ENCODE measurements around the gene CDH23.

Gene CDH23

DNA sequence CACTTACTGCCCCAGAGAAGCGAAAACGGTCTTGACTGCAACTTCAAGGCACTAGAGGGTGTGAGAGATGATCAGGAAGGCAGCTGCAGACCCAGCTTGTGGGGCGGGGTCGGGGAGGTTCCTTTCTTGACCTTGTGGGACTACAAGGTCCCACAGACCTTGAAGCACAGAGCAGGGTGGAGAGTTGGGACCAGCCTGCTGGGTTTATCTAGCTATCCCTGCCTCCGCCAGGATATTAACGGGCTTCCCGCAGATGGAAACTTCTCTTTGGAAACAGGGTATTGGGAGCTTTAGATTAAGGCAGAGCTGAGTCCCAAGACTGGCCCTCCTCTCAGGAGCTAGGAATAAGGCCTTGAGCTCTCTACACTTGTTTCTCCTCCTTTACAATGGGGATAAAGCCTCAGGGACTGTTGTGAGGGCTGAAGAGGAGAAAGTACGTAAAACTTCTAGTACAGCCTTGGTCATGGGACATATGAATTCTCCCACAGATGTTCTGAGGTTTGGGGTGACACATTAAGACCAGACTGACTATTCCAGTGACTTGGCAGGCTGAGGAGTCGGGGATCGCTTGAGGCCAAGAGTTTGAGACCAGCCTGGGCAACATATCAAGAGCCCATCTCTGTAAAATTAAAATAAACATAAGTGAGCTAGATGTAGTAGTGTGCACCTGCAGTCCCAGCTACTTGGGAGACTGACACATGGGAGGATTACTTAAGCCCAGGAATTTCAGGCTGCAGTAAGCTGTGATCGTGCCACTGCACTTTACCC lies 153.2 kb downstream of the CDH23 start:
- peaks cover 0 to 6% of the 10 kb centered on the region in 2 donors for H3K4me1 ChIP-seq (ENCODE audit: control insufficient read depth in 1 of 2, insufficient read depth in 2 of 2, low read length in 2 of 2)
- H3K36me3 ChIP-seq (ENCODE audit: control insufficient read depth in 1 of 2, insufficient read depth in 2 of 2, low read length in 2 of 2), result no peaks in the 10 kb centered on the region
- no peak overlapping the region for H3K4me3 ChIP-seq (ENCODE audit: low read depth in 1 of 2, low read length in 2 of 2)
- no peak overlapping the region for H3K9ac ChIP-seq (ENCODE audit: low read depth in 1 of 2, low read length in 2 of 2)
- H3K9me3 ChIP-seq (ENCODE audit: control insufficient read depth in 1 of 2, low read length in 2 of 2), result no peaks in the 10 kb centered on the region
- H3K27ac ChIP-seq (ENCODE audit: low read depth, low read length), result no peak overlapping the region
- H3K27me3 ChIP-seq (ENCODE audit: control insufficient read depth in 1 of 2, insufficient read depth in 2 of 2, low read length in 2 of 2), result peaks cover 0 to 3% of the 10 kb centered on the region in 2 donors

DNA sequence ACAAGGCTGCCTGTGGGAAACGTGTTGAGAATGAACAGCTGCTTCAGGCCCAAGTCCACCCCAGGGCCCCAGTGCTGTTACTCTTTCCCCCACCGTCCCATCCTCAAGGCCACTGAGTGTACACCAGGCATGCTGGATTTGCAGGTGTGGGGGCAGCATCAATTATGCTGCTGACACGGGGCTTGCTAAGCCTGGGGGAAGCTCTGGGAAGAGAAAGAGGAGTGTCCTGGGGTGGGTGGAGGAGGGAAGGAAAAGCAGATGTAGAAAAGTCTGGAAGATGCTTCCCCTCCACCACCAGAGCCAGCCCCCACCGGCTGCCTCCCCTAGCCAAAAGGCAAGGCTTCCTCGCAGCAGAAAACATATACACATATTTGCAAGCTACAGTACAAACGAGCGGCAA lies 153.9 kb downstream of the CDH23 start:
- no peak overlapping the region for H3K9ac ChIP-seq (ENCODE audit: low read depth in 1 of 2, low read length in 2 of 2)
- peaks cover 0 to 3% of the 10 kb centered on the region in 2 donors for H3K27me3 ChIP-seq (ENCODE audit: control insufficient read depth in 1 of 2, insufficient read depth in 2 of 2, low read length in 2 of 2)
- H3K36me3 ChIP-seq (ENCODE audit: control insufficient read depth in 1 of 2, insufficient read depth in 2 of 2, low read length in 2 of 2), result no peaks in the 10 kb centered on the region
- H3K27ac ChIP-seq (ENCODE audit: low read depth, low read length), result no peak overlapping the region
- H3K4me1 ChIP-seq (ENCODE audit: control insufficient read depth in 1 of 2, insufficient read depth in 2 of 2, low read length in 2 of 2), result peaks cover 0 to 9% of the 10 kb centered on the region in 2 donors
- H3K4me3 ChIP-seq (ENCODE audit: low read depth in 1 of 2, low read length in 2 of 2), result no peak overlapping the region
- no peaks in the 10 kb centered on the region for H3K9me3 ChIP-seq (ENCODE audit: control insufficient read depth in 1 of 2, low read length in 2 of 2)

DNA sequence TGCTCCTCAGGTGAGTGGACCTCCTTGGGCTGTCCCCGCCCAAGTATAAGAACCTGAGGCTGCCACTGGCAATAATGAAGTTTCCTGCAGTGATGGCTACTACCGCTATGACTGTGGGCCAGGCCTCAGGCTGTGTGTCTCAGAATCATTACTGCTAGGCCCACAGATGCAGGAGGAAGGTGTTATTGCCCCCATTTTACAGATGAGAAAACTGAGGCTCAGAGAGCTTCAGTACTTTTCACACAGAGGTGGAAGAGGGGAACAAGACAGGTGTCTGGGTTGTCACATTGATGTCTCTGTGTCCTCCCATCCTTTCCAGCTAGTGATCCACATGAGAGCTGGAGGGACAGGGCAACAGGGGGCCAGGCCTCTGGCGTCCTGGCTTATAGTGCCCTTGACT lies 155.2 kb downstream of the CDH23 start:
- H3K4me1 ChIP-seq (ENCODE audit: control insufficient read depth in 1 of 2, insufficient read depth in 2 of 2, low read length in 2 of 2), result peaks cover 0 to 9% of the 10 kb centered on the region in 2 donors
- no peaks in the 10 kb centered on the region for H3K36me3 ChIP-seq (ENCODE audit: control insufficient read depth in 1 of 2, insufficient read depth in 2 of 2, low read length in 2 of 2)
- H3K27me3 ChIP-seq (ENCODE audit: control insufficient read depth in 1 of 2, insufficient read depth in 2 of 2, low read length in 2 of 2), result no peaks in the 10 kb centered on the region
- H3K9me3 ChIP-seq (ENCODE audit: control insufficient read depth in 1 of 2, low read length in 2 of 2), result no peaks in the 10 kb centered on the region
- no peak overlapping the region for H3K9ac ChIP-seq (ENCODE audit: low read depth in 1 of 2, low read length in 2 of 2)
- H3K4me3 ChIP-seq (ENCODE audit: low read depth in 1 of 2, low read length in 2 of 2), result no peak overlapping the region
- H3K27ac ChIP-seq (ENCODE audit: low read depth, low read length), result no peak overlapping the region

DNA sequence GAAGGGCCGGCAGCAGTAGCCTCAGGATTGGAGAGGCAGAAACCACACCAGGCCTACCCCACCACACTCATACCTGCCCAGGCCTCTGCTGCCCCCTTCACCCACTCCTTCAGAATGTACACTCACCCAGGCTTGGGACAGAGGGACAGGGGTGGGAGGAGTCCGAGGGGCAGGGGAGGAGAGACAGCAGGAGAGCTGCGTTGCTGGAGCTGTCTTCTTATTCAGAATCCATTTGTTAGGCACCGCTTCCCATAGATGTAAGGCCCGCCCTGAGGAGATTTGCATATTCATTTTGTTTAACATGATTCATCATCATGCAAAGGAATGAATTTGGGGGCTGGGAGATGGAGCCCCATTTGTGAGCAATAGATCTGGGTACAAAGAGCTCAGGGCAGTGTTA lies 156.7 kb downstream of the CDH23 start:
- no peak overlapping the region for H3K9ac ChIP-seq (ENCODE audit: low read depth in 1 of 2, low read length in 2 of 2)

DNA sequence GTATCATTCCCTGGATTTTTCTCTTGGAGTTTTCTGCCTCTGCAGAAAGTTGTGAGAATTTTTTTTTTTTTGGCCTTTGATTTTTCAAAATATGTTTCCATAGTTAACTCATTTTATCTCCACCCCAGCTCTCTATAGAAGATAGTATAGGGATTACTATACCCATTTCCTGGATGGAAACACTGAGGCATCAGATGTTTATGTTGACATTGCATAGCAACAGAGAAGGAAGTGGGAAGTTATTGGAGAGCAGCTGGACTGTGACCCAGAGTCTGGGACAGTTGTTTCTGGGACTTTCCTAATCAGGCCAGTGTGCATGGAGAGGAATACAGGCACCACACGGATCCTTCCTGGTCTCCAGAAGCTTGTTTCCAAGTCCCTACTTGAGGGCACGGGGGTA lies 158.0 kb downstream of the CDH23 start:
- H3K36me3 ChIP-seq (ENCODE audit: control insufficient read depth in 1 of 2, insufficient read depth in 2 of 2, low read length in 2 of 2), result no peaks in the 10 kb centered on the region
- no peaks in the 10 kb centered on the region for H3K27me3 ChIP-seq (ENCODE audit: control insufficient read depth in 1 of 2, insufficient read depth in 2 of 2, low read length in 2 of 2)
- H3K9ac ChIP-seq (ENCODE audit: low read depth in 1 of 2, low read length in 2 of 2), result no peak overlapping the region
- no peak overlapping the region for H3K4me3 ChIP-seq (ENCODE audit: low read depth in 1 of 2, low read length in 2 of 2)
- no peaks in the 10 kb centered on the region for H3K9me3 ChIP-seq (ENCODE audit: control insufficient read depth in 1 of 2, low read length in 2 of 2)
- peaks cover 0 to 6% of the 10 kb centered on the region in 2 donors for H3K4me1 ChIP-seq (ENCODE audit: control insufficient read depth in 1 of 2, insufficient read depth in 2 of 2, low read length in 2 of 2)
- H3K27ac ChIP-seq (ENCODE audit: low read depth, low read length), result no peak overlapping the region

More for the DNA sequence above, 156.7 kb downstream of the CDH23 start:
- Histone ChIP-seq H3K27ac (ENCODE audit: low read depth, low read length) (no peak overlapping the region), H3K36me3 (ENCODE audit: control insufficient read depth in 1 of 2, insufficient read depth in 2 of 2, low read length in 2 of 2) (no peaks in the 10 kb centered on the region), H3K4me3 (ENCODE audit: low read depth in 1 of 2, low read length in 2 of 2) (no peak overlapping the region), H3K4me1 (ENCODE audit: control insufficient read depth in 1 of 2, insufficient read depth in 2 of 2, low read length in 2 of 2) (peaks cover 0 to 6% of the 10 kb centered on the region in 2 donors), H3K27me3 (ENCODE audit: control insufficient read depth in 1 of 2, insufficient read depth in 2 of 2, low read length in 2 of 2) (no peaks in the 10 kb centered on the region), H3K9me3 (ENCODE audit: control insufficient read depth in 1 of 2, low read length in 2 of 2) (no peaks in the 10 kb centered on the region)

DNA sequence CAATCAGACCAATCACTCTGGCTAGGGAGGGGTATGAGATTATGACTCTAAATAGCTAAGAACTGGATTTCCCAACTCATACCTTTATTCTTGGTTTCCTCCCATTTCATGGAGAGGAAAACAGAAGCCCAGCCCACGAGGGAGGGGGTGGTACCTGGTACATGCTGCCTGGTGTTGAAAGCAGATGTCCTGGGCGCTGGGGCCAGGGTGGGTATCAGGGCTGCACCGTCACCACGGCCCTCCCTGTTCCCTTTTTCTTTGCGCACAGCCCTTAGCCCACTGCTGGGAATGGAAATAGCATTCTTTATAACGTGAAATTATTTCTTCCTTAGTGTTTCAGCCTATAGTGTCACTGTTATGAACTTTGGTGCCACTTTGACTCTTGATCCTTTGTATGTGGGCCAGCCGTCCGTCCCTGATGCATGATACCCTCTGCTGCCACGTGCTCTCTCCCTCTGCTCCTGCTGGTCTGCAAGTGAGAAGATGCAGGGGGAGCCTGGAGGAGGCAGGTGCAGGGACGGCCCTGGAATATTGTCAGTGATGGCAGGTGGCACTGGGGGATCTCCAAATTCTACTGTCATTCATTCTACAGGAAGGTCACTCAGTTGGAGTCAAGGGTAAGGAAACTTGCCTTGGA lies 158.5 kb downstream of the CDH23 start:
- H3K4me1 ChIP-seq (ENCODE audit: control insufficient read depth in 1 of 2, insufficient read depth in 2 of 2, low read length in 2 of 2), result peaks cover 0 to 6% of the 10 kb centered on the region in 2 donors
- no peak overlapping the region for H3K27ac ChIP-seq (ENCODE audit: low read depth, low read length)
- H3K9ac ChIP-seq (ENCODE audit: low read depth in 1 of 2, low read length in 2 of 2), result no peak overlapping the region
- H3K4me3 ChIP-seq (ENCODE audit: low read depth in 1 of 2, low read length in 2 of 2), result no peak overlapping the region
- no peaks in the 10 kb centered on the region for H3K9me3 ChIP-seq (ENCODE audit: control insufficient read depth in 1 of 2, low read length in 2 of 2)
- H3K36me3 ChIP-seq (ENCODE audit: control insufficient read depth in 1 of 2, insufficient read depth in 2 of 2, low read length in 2 of 2), result no peaks in the 10 kb centered on the region
- H3K27me3 ChIP-seq (ENCODE audit: control insufficient read depth in 1 of 2, insufficient read depth in 2 of 2, low read length in 2 of 2), result no peaks in the 10 kb centered on the region

DNA sequence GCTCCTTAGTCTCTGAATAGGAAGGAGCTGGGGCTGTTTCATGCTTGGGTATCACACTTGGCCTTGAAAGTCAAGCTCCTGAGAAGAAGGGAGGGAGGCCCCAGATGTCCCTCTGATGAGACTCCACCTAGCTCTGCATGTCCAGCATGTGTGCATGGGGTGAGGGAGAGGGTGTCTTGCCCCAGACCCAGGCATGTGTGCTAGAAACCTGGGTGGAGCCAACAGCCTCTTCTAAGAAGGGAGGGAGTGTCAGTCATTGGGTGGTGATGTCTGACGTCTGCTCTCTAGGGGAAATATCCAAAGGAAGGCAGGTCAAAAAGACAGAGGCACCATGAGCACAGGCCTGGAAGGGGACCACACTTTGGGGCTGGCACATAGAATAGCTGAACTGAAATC lies 159.0 kb downstream of the CDH23 start:
- Histone ChIP-seq H3K9ac (ENCODE audit: low read depth in 1 of 2, low read length in 2 of 2) (no peak overlapping the region), H3K36me3 (ENCODE audit: control insufficient read depth in 1 of 2, insufficient read depth in 2 of 2, low read length in 2 of 2) (no peaks in the 10 kb centered on the region), H3K4me1 (ENCODE audit: control insufficient read depth in 1 of 2, insufficient read depth in 2 of 2, low read length in 2 of 2) (peaks cover 0 to 6% of the 10 kb centered on the region in 2 donors), H3K27ac (ENCODE audit: low read depth, low read length) (no peak overlapping the region), H3K4me3 (ENCODE audit: low read depth in 1 of 2, low read length in 2 of 2) (no peak overlapping the region), H3K27me3 (ENCODE audit: control insufficient read depth in 1 of 2, insufficient read depth in 2 of 2, low read length in 2 of 2) (no peaks in the 10 kb centered on the region), H3K9me3 (ENCODE audit: control insufficient read depth in 1 of 2, low read length in 2 of 2) (no peaks in the 10 kb centered on the region)

DNA sequence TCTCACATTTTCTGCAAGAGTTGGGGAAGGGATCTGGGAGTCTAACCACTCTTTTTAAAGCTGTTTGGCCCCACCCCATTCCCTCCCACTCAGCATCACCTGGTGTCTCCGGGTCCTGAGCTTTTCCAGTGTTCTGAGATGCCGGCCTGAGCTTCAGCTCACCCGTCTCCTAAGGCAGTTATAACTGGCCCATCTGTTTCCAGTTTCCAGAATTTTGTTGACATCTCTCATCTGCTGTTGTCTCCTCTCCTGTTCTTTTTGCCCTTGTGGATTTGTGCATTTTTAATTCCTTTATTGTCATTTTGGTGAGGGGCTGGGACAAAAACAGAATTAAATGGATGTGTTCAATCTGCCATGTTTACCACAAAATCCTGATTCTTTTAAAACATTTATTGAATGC lies 162.3 kb downstream of the CDH23 start:
- Histone ChIP-seq H3K27ac (ENCODE audit: low read depth, low read length) (no peak overlapping the region), H3K4me3 (ENCODE audit: low read depth in 1 of 2, low read length in 2 of 2) (no peak overlapping the region), H3K36me3 (ENCODE audit: control insufficient read depth in 1 of 2, insufficient read depth in 2 of 2, low read length in 2 of 2) (no peaks in the 10 kb centered on the region), H3K9ac (ENCODE audit: low read depth in 1 of 2, low read length in 2 of 2) (no peak overlapping the region), H3K27me3 (ENCODE audit: control insufficient read depth in 1 of 2, insufficient read depth in 2 of 2, low read length in 2 of 2) (no peaks in the 10 kb centered on the region), H3K9me3 (ENCODE audit: control insufficient read depth in 1 of 2, low read length in 2 of 2) (no peaks in the 10 kb centered on the region), H3K4me1 (ENCODE audit: control insufficient read depth in 1 of 2, insufficient read depth in 2 of 2, low read length in 2 of 2) (peaks cover 0 to 6% of the 10 kb centered on the region in 2 donors)

DNA sequence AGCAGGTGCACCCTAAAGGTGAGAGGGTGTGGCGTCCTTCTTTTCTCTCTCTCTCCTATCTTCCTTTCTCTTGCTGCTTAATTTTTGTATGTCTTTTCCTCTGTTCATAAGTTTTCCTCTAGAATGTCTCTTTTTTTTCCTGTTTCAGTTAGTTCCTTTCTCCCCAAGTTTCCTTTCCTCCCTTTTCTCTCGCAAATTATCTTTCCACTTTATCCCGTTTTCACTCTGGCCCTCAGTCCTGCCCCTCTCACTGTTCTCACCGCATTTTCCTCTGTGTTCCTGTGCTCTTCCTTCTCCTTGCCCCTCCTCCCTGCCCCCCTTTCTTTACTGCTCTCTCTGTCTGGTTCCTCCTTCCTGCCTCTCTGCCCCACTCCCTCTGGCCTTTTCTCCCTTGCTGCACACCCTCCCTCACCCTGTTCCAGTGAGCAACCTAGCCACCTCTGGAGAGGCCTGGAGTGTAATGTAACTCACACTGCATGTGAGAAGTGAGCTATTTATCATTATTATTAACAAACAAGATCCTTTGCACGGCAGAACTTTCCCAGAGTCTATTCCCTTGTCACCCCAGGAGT lies 164.4 kb downstream of the CDH23 start:
- Histone ChIP-seq H3K27me3 (ENCODE audit: control insufficient read depth in 1 of 2, insufficient read depth in 2 of 2, low read length in 2 of 2) (no peaks in the 10 kb centered on the region), H3K9ac (ENCODE audit: low read depth in 1 of 2, low read length in 2 of 2) (no peak overlapping the region), H3K36me3 (ENCODE audit: control insufficient read depth in 1 of 2, insufficient read depth in 2 of 2, low read length in 2 of 2) (no peaks in the 10 kb centered on the region), H3K4me1 (ENCODE audit: control insufficient read depth in 1 of 2, insufficient read depth in 2 of 2, low read length in 2 of 2) (no peaks in the 10 kb centered on the region), H3K9me3 (ENCODE audit: control insufficient read depth in 1 of 2, low read length in 2 of 2) (no peaks in the 10 kb centered on the region), H3K4me3 (ENCODE audit: low read depth in 1 of 2, low read length in 2 of 2) (no peak overlapping the region), H3K27ac (ENCODE audit: low read depth, low read length) (no peak overlapping the region)

DNA sequence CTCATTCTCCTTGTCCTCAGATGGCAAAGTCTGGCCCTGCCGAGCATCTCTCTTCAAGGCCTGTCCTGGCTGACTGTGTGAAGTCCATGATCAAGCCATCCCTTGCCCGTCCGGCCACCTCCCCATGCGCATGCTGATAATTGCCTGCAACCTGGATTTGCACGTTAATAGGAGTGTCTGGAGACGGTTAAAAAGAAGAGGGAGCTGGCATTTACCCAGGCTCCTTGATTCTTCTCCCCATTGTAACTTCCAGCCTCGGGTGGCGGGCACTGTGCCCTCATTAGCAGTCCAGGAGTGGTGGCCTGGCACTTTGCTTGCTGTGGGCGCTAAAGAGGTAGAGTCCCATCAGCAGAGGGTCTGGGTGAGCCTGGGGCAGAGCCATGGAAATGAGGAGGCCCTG lies 165.5 kb downstream of the CDH23 start:
- no peak overlapping the region for H3K27ac ChIP-seq (ENCODE audit: low read depth, low read length)
- no peaks in the 10 kb centered on the region for H3K36me3 ChIP-seq (ENCODE audit: control insufficient read depth in 1 of 2, insufficient read depth in 2 of 2, low read length in 2 of 2)
- H3K4me3 ChIP-seq (ENCODE audit: low read depth in 1 of 2, low read length in 2 of 2), result no peak overlapping the region
- H3K9ac ChIP-seq (ENCODE audit: low read depth in 1 of 2, low read length in 2 of 2), result no peak overlapping the region
- H3K4me1 ChIP-seq (ENCODE audit: control insufficient read depth in 1 of 2, insufficient read depth in 2 of 2, low read length in 2 of 2), result no peaks in the 10 kb centered on the region
- H3K27me3 ChIP-seq (ENCODE audit: control insufficient read depth in 1 of 2, insufficient read depth in 2 of 2, low read length in 2 of 2), result no peaks in the 10 kb centered on the region
- H3K9me3 ChIP-seq (ENCODE audit: control insufficient read depth in 1 of 2, low read length in 2 of 2), result no peaks in the 10 kb centered on the region
